Keratinocyte (primary cell): ENCODE results near the gene LIN9. TPM values are rescaled to one million over a fixed set of nuclear protein-coding genes. Genes with fewer than 3 reads are reported as not detected.

Experiments used
- DNase-seq: peaks from one replicate; pipeline ENCODE4 v3.0.0-alpha.2; 2011; ENCODE audit warnings: low read depth, missing footprints, low spot score
- FAIRE-seq: peaks from 2 replicates; lab custom pipeline; 2011; peaks lifted over from hg19 to GRCh38; lab: Jason Lieb, UNC
- H2AFZ ChIP-seq: 2 replicates; pipeline ENCODE4 v1.6.0; 2012; ENCODE audit warnings: low read length, control low read depth, inconsistent platforms; ENCODE audit not compliant: control insufficient read depth
- H3K27ac ChIP-seq: 2 replicates; pipeline ENCODE4 v1.5.1; 2011; ENCODE audit warnings: low read length; ENCODE audit not compliant: control insufficient read depth, insufficient read depth
- H3K27me3 ChIP-seq: 3 replicates; pipeline ENCODE4 v1.6.0; 2011; ENCODE audit warnings: low read length; ENCODE audit not compliant: control insufficient read depth, insufficient read depth; ENCODE audit errors: extremely low read depth
- H3K36me3 ChIP-seq, 2 experiments: 2 replicates in 1 of 2; 3 replicates in 1 of 2; pipeline ENCODE4 v1.5.1; 2011; ENCODE audit warnings: low read length in 2 of 2, mild to moderate bottlenecking in 1 of 2; ENCODE audit not compliant: control insufficient read depth in 2 of 2, insufficient read depth in 2 of 2; ENCODE audit errors: extremely low read depth in 1 of 2
- H3K4me1 ChIP-seq: 3 replicates; pipeline ENCODE4 v1.5.1; 2011; ENCODE audit warnings: low read length; ENCODE audit not compliant: control insufficient read depth, insufficient read depth; ENCODE audit errors: extremely low read depth
- H3K4me2 ChIP-seq: 3 replicates; pipeline ENCODE4 v1.6.0; 2011; ENCODE audit warnings: low read depth, low read length; ENCODE audit not compliant: control insufficient read depth, insufficient read depth; ENCODE audit errors: extremely low read depth
- H3K4me3 ChIP-seq, 3 experiments: fragments of 200-600 bp in 1 of 3; sonication (generic) in 1 of 3; 2 replicates in 2 of 3; 3 replicates in 1 of 3; pipeline ENCODE4 v1.5.1; 2011 to 2016; ENCODE audit warnings: low read length in 3 of 3, mild to moderate bottlenecking in 3 of 3, control low read depth in 2 of 3, inconsistent platforms in 1 of 3, low read depth in 1 of 3, mixed read lengths in 1 of 3, mixed run types in 1 of 3, moderate library complexity in 1 of 3; ENCODE audit not compliant: control insufficient read depth in 2 of 3, insufficient read depth in 2 of 3; ENCODE audit errors: extremely low read depth in 1 of 3
- H3K79me2 ChIP-seq: 2 replicates; pipeline ENCODE4 v1.6.0; 2012; ENCODE audit warnings: low read length; ENCODE audit not compliant: control insufficient read depth, insufficient read depth
- H3K9ac ChIP-seq: 3 replicates; pipeline ENCODE4 v1.6.0; 2011; ENCODE audit warnings: low read length; ENCODE audit not compliant: control insufficient read depth, insufficient read depth; ENCODE audit errors: extremely low read depth
- H3K9me1 ChIP-seq: 3 replicates; pipeline ENCODE4 v1.6.0; 2011; ENCODE audit warnings: low read length; ENCODE audit not compliant: control insufficient read depth, insufficient read depth; ENCODE audit errors: extremely low read depth
- H3K9me3 ChIP-seq: 2 replicates; pipeline ENCODE4 v1.5.1; 2012; ENCODE audit warnings: low read depth, low read length; ENCODE audit not compliant: control insufficient read depth
- H4K20me1 ChIP-seq: 3 replicates; pipeline ENCODE4 v1.6.0; 2011; ENCODE audit warnings: low read length; ENCODE audit not compliant: control insufficient read depth, insufficient read depth; ENCODE audit errors: extremely low read depth
- CTCF ChIP-seq, 3 experiments: IDR thresholded peaks in 1 of 3; conservative IDR thresholded peaks in 1 of 3; optimal IDR thresholded peaks in 1 of 3; 2 replicates in 2 of 3; 3 replicates in 1 of 3; pipeline versions ENCODE3 to v1.5.1; 2011; ENCODE audit warnings: low read length in 3 of 3, mild to moderate bottlenecking in 3 of 3, moderate library complexity in 2 of 3, control low read depth in 1 of 3, inconsistent platforms in 1 of 3; ENCODE audit not compliant: insufficient read depth in 2 of 3; ENCODE audit errors: extremely low read depth in 1 of 3
- EZH2 ChIP-seq: IDR thresholded peaks from one replicate; pipeline ENCODE4 v1.6.1; 2012; ENCODE audit warnings: inconsistent platforms, mild to moderate bottlenecking, low read length, moderate library complexity
- dilution Hi-C: fragments of 300-500 bp; cut with MboI; formaldehyde crosslinking; loops from one replicate; pipeline ENCODE4 v1.7.0; 2020; ENCODE audit warnings: low sequenced_read_pairs; ENCODE audit not compliant: extremely low pct_ligation_motif_present
- polyA plus RNA-seq, 5 experiments: library from polyadenylated mRNA; depleted of rRNA in 3 of 5; stranded (reverse) in 3 of 5; stranded (forward) in 1 of 5; unstranded in 1 of 5; fragments of >200 nt; gene quantifications; 1 replicate in 1 of 5; 2 replicates in 3 of 5; 3 replicates in 1 of 5; pipeline versions ENCODE4 v1.2.1 to v1.2.3, GENCODE V29; 2011 to 2012; ENCODE audit warnings: missing spikeins in 2 of 5, low read depth in 1 of 5, low replicate concordance in 1 of 5

The LIN9 gene
- polyA plus RNA-seq, 1 donor (not counting 4 experiments of a cell fraction or from before 2014, with no cell fraction given), result 5.6 TPM

GRCh38 chr1:226233293-226233692, 75.7 kb downstream of the LIN9 start:
- Histone ChIP-seq H3K9me3 (no peaks in the 10 kb centered on the region), H3K4me3 (no peak overlapping the region), H3K9ac (no peak overlapping the region), H3K27me3 (no peaks in the 10 kb centered on the region), H3K4me1 (no peaks in the 10 kb centered on the region), H2AFZ (no peak overlapping the region), H3K79me2 (no peaks in the 10 kb centered on the region), H3K9me1 (no peaks in the 10 kb centered on the region), H3K27ac (no peak overlapping the region), H3K4me2 (no peak overlapping the region), H4K20me1 (no peaks in the 10 kb centered on the region), H3K36me3 (peaks cover 5 to 6% of the 10 kb centered on the region in 2 experiments)
- no peak for TF ChIP-seq EZH2
- no peak for TF ChIP-seq CTCF (optimal IDR thresholded peaks at IDR 0.05 in 1 of 3, IDR thresholded peaks at IDR 0.05 in 1 of 3, conservative IDR thresholded peaks at IDR 0.05 in 1 of 3; ENCODE audit: extremely low read depth in 1 of 3, insufficient read depth in 2 of 3, low read length in 3 of 3)
- dilution Hi-C loops, result no loop called here
- no peak for DNase-seq
- no peak for FAIRE-seq

- Histone ChIP-seq H3K79me2 (no peaks in the 10 kb centered on the region), H2AFZ (no peak overlapping the region), H3K27me3 (peaks cover 16% of the 10 kb centered on the region), H3K27ac (no peak overlapping the region), H3K9me3 (no peaks in the 10 kb centered on the region), H3K36me3 (peaks cover 3 to 4% of the 10 kb centered on the region in 2 experiments), H3K9ac (no peak overlapping the region), H3K4me2 (no peak overlapping the region), H4K20me1 (no peaks in the 10 kb centered on the region), H3K4me1 (no peaks in the 10 kb centered on the region), H3K4me3 (no peak overlapping the region), H3K9me1 (no peaks in the 10 kb centered on the region)
- TF ChIP-seq CTCF (optimal IDR thresholded peaks at IDR 0.05 in 1 of 3, IDR thresholded peaks at IDR 0.05 in 1 of 3, conservative IDR thresholded peaks at IDR 0.05 in 1 of 3; ENCODE audit: extremely low read depth in 1 of 3, insufficient read depth in 2 of 3, low read length in 3 of 3), result no peak
- DNase-seq (no peak), FAIRE-seq (no peak)
- dilution Hi-C loops, result no loop called here
These were observed 82.4 kb downstream of the LIN9 start for GRCh38 chr1:226226601-226227000.
